OCI-LY3 (cell line): ENCODE results near the gene ZACN.

ENCODE experiments used
- H2AFZ ChIP-seq: fragments of 200-600, 300-600 bp; shearing (Covaris generic); 2 replicates; pipeline ENCODE4 v1.6.0; 2014; ENCODE audit warnings: antibody characterized with exemption, low read depth, low read length
- H3K27ac ChIP-seq: fragments of 200-600, 300-600 bp; sonication (generic); 2 replicates; pipeline ENCODE4 v1.5.1; 2014; ENCODE audit warnings: mild to moderate bottlenecking, low read length, moderate library complexity, mixed read lengths
- H3K27me3 ChIP-seq: fragments of 200-600, 300-600 bp; sonication (generic); 2 replicates; pipeline ENCODE4 v1.6.1; 2014; ENCODE audit warnings: low read depth, low read length, mixed read lengths
- H3K36me3 ChIP-seq: fragments of 200-600, 300-600 bp; sonication (generic); replicated peaks from 2 replicates; pipeline ENCODE3; 2014; ENCODE audit warnings: low read depth, low read length, mixed read lengths
- H3K4me1 ChIP-seq: fragments of 300-600, 200-600 bp; sonication (generic); 2 replicates; pipeline ENCODE4 v1.6.1; 2014; ENCODE audit warnings: low read length, mixed read lengths
- H3K4me2 ChIP-seq: fragments of 200-600, 300-600 bp; sonication (generic); 2 replicates; pipeline ENCODE4 v1.6.1; 2014; ENCODE audit warnings: low read length, mixed read lengths
- H3K4me3 ChIP-seq: fragments of 300-600, 200-600 bp; sonication (generic); 2 replicates; pipeline ENCODE4 v1.5.1; 2014; ENCODE audit warnings: antibody characterized with exemption, mild to moderate bottlenecking, low read length, moderate library complexity
- H3K79me2 ChIP-seq: fragments of 300-600, 200-600 bp; shearing (Covaris generic); 2 replicates; pipeline ENCODE4 v1.6.1; 2014; ENCODE audit warnings: mild to moderate bottlenecking, low read length, mixed read lengths
- H3K9ac ChIP-seq: fragments of 300-600, 200-600 bp; shearing (Covaris generic); 2 replicates; pipeline ENCODE4 v1.6.0; 2014; ENCODE audit warnings: mild to moderate bottlenecking, low read length, moderate library complexity
- H3K9me3 ChIP-seq: fragments of 200-600, 300-600 bp; shearing (Covaris generic); 2 replicates; pipeline ENCODE4 v1.6.1; 2014; ENCODE audit warnings: low read length, mixed read lengths; ENCODE audit not compliant: insufficient read depth
- H4K20me1 ChIP-seq: fragments of 200-600, 300-600 bp; sonication (generic); 2 replicates; pipeline ENCODE4 v1.6.1; 2016; ENCODE audit warnings: low read length, mixed read lengths; ENCODE audit not compliant: insufficient read depth
- CTCF ChIP-seq: fragments of 200-600, 300-600 bp; sonication (generic); IDR thresholded peaks from 2 replicates; pipeline ENCODE4 v1.5.1; 2014; ENCODE audit warnings: antibody characterized with exemption, low read length, low read depth
- EZH2phosphoT487 ChIP-seq: fragments of 200-600 bp; shearing (Covaris generic); IDR thresholded peaks from 2 replicates; pipeline ENCODE4 v1.6.1; 2018; ENCODE audit warnings: antibody characterized with exemption, mixed run types, low read depth

ZACN gene

GRCh38 chr17:76130473-76130872 lies 51.5 kb downstream of the ZACN start:
- Histone ChIP-seq H3K27ac (no peak overlapping the region), H3K4me3 (no peak overlapping the region), H3K79me2 (no peaks in the 10 kb centered on the region), H2AFZ (no peak overlapping the region), H3K9ac (no peak overlapping the region), H4K20me1 (no peaks in the 10 kb centered on the region), H3K9me3 (no peaks in the 10 kb centered on the region), H3K27me3 (no peaks in the 10 kb centered on the region), H3K36me3 (no peaks in the 10 kb centered on the region), H3K4me2 (no peak overlapping the region), H3K4me1 (peaks cover 11% of the 10 kb centered on the region)
- TF ChIP-seq CTCF, result no peak
- no peak for TF ChIP-seq EZH2phosphoT487

DNA sequence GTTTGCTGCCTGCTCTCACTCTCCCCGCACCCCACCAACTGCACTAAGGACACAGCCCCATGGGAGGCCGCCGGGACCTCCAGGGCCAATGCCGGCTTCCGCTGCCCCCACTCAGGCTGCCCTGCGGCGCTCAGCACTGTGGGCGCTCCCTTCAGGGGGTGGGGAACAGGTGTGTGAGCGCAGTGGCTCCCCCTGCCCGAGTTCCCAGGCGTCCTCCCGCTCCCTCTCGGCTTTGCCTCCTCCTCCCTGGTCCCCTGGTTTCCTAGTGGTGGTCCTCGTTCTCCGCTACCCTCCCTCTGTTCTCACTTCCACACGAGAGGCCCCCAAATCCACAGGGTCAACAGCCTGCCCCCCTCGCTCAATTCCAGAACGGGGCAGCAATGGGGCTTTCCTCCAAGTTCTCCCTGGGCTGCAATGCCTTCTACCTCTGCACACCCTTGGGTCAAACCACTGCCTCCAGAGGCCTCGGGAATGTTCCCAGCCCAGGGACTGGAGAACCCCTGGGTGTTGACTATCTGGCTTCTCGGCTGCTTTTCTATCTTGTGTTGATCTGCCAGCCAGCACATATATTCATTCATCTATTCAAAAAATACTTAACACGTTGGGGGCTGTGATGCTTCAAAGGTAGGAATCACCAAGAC lies 52.2 kb downstream of the ZACN start:
- Histone ChIP-seq H2AFZ (no peak overlapping the region), H3K27ac (no peak overlapping the region), H3K4me3 (no peak overlapping the region), H4K20me1 (no peaks in the 10 kb centered on the region), H3K4me2 (no peak overlapping the region), H3K79me2 (no peaks in the 10 kb centered on the region), H3K4me1 (peaks cover 14% of the 10 kb centered on the region), H3K27me3 (no peaks in the 10 kb centered on the region), H3K9ac (no peak overlapping the region), H3K9me3 (no peaks in the 10 kb centered on the region), H3K36me3 (no peaks in the 10 kb centered on the region)
- TF ChIP-seq CTCF (no peak), EZH2phosphoT487 (no peak)

GRCh38 chr17:76131692-76132573 lies 53.0 kb downstream of the ZACN start:
- TF ChIP-seq CTCF, result no peak
- TF ChIP-seq EZH2phosphoT487, result no peak
- Histone ChIP-seq H3K4me2 (no peak overlapping the region), H3K27me3 (no peaks in the 10 kb centered on the region), H3K36me3 (no peaks in the 10 kb centered on the region), H3K4me3 (no peak overlapping the region), H3K4me1 (peaks cover 14% of the 10 kb centered on the region), H2AFZ (no peak overlapping the region), H3K27ac (no peak overlapping the region), H3K79me2 (no peaks in the 10 kb centered on the region), H3K9me3 (no peaks in the 10 kb centered on the region), H3K9ac (no peak overlapping the region), H4K20me1 (no peaks in the 10 kb centered on the region)
